ENCODE results near the gene CNFN.

Gene CNFN

DNA sequence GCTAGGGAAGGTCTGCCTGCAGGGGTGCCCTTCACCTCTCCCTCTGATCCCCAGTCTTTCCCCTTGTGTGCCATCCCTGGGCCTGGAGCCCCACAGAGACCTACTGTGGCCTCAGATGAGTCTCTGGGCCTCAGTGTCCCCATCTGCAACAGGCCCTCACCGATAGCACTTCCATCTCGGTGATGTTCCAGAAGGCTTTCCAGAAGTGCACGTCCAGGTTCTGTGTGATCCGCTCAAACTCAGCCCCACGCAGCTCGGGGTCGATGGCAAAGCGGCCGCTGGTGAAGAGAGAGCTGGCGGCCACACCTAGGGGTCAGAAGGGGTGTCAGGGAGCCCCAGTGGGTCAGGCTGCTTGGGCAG, 17.7 kb upstream of the CNFN start:
- DNase-seq, result no peak

DNA sequence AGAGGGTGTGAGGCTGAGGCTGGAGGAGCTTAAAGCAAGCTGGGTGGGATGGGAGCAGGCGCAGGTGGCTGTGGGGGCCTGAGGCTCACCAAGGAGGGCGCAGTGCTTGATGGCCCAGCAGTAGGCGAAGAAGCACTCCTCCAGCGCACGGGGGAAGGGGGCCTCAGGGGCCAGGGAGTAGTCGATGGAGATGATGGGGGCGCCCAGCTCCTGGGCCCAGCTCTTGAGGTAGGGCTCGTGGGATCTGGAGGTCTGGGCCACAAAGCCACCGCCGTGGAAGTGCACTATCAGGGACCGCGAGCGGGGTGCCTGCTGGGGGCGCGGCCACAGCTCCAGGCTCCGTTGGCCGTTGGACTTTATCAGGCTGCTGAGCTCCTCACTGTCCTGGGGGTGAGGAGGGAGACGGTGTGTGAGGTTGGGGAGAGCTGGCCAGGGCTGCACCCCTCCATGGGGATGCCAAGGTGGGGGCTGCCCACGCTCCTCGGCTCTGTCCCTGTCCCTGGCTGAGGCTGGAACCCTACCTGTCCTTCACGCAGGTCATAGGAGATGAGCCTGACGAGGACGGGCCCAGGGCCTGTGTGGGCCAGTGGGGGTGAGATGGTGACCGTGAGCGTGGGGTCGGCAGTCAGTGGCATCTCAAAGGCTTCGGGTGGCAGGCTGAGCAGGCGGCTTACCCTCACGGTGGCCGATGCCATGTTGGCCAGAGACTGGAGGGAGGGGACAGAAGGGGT, 17.2 kb upstream of the CNFN start:
- DNase-seq, result no peak

DNA sequence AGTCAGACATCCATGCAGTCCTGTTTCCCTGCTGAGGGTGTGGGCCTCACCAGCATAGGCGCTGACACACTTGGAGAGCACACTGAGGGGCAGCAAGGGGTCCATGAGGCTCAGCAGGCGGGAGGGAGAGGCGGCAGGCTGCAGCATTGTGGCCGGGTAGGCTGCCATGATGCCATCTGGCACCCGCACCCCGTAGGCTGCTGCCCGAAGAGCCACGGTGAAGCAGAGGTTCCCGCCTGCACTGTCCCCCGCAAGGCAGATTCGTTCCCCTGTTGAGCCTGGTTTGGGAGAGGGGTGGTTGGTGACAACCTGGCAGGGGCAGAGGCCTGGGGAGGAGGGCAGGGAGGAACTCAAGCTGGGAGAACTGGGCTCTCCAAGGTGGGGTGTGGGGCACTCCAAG, 16.0 kb upstream of the CNFN start:
- no peak for DNase-seq

DNA sequence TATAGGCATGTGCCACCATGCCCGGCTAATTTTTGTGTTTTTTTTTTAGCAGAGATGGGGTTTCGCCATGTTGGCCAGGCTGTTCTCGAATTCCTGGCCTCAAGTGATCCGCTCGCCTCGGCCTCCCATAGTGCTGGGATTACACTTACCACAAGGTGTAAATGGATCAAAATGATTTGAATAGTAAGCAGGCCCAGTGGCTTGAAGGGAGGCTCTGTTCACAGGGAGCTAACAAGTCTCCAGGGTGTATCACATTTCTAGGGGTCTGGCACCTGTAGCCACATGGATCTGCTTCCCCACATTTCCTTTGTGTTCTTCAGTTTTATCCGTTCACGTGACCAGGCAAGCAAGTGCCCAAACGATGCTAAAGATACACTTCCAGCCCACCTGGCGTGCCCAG, 13.5 kb upstream of the CNFN start:
- DNase-seq, result no peak

DNA sequence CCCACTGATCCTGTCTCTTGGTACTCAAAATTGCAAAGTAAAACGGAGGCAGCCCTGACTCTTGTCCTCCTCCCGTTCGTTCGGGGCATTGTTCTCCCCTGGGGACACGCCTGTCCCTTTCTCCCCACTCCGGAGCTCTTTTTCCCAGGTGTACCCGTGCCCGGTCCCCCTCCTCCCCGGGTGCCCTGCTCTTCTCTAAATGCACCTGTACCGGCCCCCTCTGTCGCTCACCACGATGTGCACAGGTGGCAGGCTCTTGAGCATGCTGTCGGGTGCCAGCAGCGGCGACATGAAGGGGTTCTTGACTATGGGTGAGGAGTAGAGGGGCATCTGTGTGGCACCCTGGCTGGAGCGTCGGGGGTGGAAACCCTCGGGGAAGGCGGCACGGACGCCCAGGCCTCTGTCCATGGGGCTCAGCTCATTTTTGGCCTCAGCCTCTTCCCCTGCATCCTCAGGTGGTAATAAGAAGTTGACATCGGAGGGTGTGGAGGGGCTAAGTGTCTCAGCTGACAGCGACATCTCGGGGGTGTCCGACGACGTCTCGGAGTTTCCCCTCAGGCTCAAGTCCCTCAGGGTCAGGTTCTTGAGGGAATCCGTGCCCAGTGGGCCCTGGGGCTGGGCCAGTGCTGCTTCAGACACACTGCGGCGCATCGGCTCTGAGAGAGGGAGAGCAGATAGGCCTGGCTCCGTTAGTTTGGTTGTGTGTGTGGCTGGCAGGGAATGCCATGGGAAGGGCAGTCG, 12.4 kb upstream of the CNFN start:
- no peak for DNase-seq

DNA sequence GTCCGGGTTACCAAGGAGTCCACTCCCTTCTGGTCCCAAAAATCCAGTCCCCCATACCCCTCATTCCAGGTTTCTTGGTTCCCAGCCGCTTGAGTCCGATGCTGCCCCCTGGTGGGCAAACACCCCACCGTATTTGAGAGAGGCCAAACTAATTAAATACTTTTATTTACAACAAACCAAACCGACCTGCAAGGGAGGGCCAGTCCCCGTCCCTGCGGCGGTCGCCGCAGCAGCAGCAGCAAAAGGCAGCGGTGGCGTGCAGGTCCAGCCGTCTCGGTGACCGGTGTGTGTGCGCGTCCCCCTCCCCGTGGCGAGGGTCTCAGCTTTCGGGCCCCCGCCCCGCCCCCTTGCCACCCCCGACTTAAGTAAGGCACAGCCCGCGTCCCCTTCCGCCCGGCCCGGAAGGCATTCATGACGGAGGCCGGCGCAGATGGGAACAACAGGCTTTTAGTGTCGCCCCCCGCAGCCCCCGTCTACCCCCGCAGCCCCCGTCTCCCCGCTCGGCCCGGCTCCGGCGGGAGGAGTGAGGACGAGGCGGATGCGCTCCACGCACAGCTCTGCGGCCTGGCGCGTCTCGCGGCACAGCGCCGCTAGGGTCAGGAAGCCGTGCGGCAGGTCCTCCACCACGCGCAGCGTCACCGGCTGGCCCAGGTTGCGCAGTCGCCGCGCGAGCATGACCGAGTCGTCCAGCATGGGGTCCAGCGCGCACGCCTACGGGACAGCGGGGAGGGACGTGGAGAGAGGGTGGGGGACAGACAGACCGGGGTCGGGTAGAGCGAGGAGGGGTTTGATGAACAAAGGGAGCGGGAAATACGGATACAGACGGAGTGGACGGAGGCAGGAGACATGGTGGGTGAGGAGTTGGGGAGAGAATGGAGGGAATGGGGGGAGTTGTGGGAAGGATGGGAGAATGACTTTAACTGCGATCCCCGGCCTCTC, 11.5 kb upstream of the CNFN start:
- peak; percentile 82 for DNase-seq

DNA sequence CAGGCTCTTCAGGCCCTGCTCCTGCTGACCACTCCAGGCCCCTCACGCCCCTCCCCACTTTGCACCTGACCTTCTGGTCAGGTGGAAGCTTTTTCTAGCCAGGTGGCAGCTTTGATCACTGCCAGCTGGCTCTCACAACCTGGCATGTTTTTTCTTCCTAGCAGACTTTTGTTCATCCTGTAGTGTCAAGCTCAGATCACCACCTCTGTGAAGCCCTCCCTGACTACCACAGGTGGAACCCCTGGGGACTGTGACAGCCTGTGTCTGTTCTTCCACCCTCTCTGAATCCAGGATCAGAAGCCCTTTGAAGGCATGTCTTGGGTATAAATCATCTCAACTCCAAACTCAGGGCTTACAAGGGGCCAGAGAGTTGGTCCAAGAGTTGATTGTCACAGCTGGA, 10.3 kb upstream of the CNFN start:
- DNase-seq, result no peak

DNA sequence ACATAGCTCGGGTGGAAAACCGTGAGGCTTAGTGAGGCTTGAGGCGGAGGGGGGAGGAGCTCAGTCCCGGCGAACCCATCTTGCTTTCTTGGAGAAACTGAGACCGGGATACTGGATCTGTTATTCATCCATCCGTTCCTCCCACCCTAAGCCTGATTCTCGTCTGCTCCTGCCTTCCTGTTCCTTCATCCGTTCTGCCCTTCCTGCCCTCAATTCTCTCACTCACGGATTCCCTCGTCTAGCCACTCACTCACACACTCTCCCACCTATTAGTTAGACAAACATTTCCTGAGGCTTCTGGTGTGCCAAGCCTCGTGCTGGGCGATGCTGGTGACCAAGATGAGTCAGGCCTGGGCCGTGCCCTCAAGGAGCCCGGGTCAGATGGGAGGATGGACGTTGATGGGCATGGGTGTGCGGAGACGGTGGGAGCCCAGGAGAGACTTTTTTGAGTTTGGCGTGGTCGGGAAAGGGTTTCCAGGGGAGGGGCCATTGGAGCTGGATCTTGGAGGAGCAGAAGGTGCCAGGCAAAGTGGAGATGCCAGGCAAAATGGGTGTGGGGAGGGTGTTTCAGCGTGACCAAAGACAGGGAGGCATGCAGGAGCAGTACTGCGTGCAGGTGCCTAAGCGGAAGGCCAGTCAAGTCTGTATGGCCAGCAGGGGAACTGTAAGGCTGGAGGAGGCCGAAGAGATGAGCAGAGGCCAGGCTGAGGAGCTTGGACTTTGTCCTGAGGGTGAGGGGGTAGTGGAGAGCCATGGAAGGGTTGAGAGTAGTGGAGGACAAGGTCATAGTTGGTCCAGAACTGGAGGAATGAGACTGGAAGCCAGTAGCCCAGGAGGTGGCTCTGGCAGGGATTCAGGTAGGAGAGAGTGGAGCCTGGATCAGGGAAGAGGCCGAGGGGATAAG, 7.4 kb upstream of the CNFN start:
- DNase-seq, result no peak

DNA sequence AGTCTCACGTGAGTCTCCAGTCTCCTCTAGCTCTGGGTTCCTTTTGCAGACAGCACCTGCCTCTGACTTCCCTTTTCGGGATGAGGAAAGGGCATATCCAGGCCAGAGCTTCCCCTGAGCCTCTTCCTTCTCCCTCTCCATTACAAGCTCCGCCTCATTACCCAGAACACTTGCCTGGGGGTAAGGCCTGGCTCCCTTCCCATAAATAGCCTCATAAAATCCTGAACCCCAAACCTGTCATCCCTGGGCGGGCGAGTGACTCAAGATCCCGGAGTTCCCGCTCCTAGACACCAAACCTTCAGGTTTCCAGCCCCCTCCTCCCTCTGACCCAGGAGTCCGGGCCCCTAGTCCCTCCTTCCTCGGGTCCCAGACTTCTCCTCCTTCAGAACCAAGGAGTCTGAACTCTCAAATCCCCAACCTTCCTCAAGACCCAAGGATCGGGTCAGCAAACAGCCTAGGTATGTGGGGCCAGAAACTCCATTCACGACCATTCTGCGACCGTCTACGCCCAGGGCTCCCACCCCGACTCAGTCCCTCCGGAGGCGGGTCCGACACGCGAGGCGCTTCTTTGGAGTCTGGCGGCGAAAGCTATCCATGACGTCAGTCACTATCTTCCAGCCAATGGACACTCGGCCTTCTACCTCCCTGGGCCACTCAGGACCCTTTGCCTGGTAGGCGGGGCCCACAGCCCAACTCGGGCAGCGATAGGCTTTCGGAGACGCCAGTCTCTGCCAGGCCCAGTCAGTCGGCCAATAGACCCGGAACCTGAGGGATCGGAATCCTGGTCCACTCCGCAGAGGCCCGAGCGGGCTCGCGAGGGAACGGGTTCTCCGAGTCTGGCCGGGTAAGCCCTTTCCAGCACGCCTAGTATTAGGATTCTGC, 6.5 kb upstream of the CNFN start:
- peak; percentile 94 for DNase-seq

DNA sequence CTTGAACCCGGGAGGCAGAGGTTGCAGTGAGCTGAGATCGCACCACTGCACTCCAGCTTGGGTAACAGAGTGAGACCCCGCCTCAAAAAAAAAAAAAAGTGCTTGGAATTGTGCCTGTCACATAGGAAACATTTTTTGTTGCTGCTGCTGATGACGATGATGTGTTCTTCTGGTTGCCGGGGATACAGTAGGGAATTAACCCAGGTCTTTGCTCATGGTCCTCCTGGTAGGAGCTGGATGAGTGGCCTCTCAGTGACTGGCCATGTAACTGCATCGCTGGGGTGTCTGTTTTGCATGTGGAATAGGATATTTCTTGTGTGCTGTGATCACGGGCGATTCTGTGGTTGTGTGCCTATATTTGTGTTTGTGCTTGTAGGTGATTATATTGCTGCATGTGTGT, 4.7 kb upstream of the CNFN start:
- no peak for DNase-seq

DNA sequence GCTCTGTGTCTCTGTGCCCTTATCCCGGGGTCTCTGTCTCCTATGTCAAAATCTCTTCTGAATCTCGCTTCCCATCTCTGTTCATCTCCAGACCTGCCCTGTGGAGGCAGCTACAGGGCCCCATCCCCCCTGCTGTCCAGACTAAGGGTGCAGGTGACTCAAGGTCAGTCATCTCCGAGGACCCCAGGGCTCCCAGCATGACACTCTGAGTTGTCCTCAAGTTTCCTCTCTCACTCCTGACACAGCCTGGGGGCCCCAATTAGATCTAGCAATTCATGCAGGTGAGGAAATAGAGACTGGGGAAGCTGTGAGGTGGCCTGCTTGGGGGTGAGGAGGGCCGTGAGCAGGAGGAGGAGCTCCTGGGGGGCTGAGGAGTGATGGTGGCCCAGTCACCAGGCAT, 2.1 kb upstream of the CNFN start:
- no peak for DNase-seq

DNA sequence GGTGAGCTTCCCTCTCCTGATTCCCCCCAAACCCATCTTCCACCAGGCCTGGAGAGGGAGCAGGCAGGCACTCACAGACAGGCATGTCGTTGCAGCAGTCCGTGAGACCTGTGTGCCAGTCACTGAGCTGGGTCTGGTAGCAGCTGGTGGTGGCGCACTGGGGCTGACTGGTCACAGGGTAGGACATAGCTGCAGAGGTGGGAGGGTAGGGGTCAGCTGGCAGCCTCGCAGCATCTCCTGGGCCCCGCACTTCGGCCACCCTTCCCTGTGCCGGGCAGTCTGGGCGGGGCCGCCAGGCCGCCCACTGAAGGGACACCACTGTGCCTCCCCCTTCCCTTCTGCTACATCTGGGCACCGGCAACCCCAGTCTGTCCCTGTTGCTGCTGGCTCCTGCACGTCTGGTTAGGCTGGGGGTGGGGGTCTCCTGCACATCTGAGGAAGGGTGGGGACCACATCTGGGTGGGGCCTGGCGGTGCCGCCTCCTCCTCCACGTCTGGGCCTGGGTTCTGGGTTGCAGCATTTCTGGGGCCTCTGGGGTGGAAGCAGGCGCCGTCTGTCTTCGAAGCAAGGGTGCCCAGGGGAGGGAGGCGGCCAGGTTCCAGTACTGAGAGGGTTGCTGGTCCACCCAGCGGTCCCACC, 1.1 kb downstream of the CNFN start:
- no peak for DNase-seq

DNA sequence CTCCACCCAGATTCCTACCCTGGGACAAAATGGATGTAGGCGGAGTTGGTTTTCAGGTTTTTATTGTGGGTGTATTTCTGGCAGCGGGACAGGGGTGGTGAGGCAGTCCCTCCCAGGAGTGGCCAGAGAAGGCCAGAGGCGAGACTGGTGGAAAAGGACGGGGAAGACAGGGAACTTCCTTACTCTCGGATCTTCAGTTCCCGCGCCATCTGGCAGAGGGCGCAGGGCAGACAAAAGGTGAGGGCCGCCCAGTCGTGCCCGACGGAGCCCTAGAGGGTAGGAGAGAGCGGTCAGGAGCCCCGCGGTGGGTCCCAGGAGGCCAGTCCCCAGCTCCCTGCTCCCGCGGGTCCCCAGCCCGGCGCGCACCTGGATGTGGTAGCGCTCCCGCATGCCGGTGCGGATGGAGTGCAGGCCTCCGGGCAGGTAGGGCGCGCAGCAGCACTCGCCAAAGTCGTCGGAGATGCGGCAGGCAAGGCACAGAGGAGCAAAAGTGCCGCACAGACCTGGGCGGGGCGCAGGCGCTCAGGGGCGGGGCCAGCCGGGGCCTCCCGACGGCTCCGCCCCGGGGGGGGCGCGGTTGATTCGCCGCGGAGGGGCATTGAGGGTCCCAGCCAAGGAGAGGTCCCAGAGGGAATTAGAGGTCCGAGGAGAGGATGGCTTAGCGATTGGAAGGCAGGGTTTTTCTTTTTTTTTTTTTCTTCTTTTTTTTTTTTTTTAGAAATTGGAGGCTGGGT, 3.0 kb downstream of the CNFN start:
- peak; percentile 78 for DNase-seq

DNA sequence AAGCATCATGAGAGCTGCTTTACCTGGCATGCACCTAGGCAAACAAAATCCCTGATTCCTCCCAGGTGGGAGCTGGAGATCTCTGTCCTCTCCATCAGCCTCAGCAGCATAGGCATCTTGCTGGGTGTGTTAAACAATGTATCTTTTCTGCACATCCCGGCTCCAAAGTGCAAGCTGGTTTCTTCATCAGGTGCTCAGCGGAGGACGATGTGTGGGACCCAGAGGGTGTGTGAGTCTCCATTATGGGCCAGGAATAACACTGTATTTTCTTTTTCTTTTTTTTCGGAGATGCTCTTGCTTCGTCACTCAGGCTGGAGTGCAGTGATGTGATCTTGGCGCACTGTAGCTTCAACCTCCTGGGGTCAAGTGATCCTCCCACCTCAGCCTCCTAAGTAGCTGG, 9.9 kb downstream of the CNFN start:
- no peak for DNase-seq

DNA sequence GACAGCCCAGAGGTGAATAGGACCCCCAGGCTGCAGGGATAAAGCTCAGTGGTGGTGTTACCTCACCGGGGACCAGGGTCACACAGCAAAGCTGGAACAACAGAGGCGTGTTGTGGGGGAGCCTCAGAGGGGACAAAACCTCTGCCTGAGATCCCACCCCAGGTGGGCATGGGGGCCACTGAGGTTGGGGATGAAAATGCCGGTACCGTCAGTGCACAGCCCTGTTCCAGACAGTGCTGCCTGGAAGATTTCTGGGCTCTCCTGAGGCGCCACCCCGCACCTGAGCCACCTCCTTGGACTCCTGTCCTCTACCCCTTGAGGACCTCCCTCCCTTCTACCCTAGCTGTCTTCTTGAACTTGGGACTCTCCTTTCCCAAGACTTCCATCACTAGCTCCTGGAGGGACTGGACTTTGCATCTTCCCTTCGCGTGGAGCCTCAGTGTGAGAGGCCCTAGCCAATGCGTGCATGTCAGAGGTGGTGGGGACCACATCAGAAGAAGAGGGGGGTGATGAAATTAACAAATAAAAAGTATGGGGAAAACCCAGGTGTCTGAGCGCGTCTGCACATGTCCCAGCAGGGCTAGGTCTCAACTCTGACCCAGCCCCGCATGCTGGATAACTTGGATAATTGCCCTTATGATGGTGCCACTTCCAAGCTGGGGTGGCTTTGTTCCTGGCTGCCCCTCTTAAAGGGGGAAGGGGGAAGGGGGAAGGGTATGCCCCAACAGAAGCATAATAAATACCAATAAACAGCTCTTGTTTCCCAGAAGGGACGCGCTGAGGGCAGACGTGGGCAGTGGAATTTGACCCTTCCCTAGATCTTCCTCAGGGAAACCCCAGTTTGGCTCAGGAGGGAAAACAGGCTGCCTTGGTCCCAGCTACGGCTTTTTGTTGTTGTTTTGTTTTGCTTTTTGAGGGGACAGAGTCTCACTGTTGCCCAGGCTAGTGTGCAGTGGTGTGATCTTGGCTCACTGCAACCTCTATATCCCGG, 11.6 kb downstream of the CNFN start:
- DNase-seq, result no peak

DNA sequence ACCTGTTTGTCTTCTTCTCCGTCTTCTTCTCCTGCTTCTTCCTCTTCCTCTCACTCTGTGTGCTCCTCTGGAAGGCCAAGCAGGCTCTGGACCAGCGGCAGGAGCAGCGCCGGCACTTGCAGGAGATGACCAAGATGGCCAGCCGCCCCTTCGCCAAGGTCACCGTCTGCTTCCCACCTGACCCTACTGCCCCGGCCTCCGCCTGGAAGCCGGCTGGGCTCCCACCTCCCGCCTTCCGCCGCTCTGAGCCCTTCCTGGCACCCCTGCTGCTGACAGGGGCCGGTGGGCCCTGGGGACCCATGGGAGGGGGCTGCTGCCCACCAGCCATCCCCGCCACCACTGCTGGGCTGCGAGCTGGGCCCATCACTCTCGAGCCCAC, 13.9 kb downstream of the CNFN start:
- DNase-seq, result no peak

DNA sequence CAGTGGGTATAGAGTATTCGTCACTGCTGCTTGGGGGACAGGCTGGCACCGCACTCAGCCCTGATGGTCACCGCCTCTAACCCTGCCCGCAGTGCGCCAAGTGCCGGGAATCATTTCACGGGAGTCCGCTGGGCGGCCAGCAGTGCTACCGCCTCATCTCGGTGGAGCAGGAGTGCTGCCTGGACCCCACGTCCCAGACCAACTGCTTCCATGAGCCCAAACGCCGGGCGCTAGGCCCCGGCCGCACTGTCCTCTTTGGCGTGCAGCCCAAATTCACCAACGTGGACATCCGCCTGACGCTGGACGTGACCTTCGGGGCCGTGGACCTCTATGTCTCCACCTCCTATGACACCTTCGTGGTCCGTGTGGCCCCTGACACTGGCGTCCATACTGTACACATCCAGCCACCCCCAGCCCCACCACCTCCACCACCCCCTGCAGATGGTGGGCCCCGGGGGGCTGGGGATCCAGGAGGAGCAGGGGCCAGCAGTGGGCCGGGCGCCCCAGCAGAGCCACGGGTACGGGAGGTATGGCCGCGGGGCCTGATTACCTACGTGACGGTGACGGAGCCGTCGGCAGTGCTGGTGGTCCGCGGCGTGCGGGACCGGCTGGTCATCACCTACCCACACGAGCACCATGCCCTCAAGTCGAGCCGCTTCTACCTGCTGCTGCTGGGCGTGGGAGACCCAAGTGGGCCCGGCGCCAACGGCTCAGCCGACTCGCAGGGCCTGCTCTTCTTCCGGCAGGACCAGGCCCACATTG, 14.5 kb downstream of the CNFN start:
- DNase-seq, result no peak

DNA sequence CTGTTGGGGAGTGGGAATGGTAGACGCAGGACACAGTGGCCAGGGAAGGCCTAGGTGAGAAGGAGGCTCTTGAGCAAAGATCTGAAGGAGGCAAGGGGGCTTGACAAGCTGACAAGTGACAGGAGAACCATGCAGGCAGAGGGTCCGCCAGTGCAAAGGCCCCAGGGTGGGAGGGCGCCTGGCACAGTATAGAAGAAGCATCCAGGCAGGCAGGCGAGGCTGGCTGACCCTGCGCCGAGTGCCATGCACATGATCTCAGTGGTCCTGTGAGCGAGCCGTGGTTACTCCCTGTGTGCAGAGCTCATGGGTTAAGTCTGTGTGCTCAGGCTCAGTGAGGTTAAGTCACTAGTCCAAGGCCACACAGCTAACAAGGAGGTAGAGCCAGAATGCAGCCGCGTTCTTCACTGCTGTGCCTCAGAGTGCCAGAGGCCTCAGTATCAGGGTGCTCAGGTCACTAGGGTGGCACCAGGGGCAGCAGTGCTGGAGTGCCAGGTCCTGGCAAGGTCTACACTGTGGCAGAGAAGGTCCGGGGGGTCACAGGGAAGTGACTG, 15.2 kb downstream of the CNFN start:
- no peak for DNase-seq
